HepG2 (cell line): Measurements from ENCODE around the gene SDK1. TPM values are rescaled to one million over a fixed set of nuclear protein-coding genes. Genes with fewer than 3 reads are reported as not detected.

Source experiments
- ATAC-seq: fragments of 200-7000 bp; cut with Tn5 transposase; 3 replicates; pipeline ENCODE4 v1.9.1; 2020; ENCODE audit warnings: mild to moderate bottlenecking, moderate library complexity
- BruUV-seq: library from RNA; stranded (reverse); fragments of 400-500 nt; replicated peaks from 2 replicates; lab custom pipeline; 2021; lab: Mats Ljungman, UMichigan
- CTCF ChIA-PET: fragments of 300-600 bp; formaldehyde crosslinking; extraction: SDS; loops from one replicate; lab custom pipeline; 2021; ENCODE audit warnings: low total read pairs, inconsistent platforms, low intra/inter-chr PET ratio; lab: Yijun Ruan, JAX
- POLR2A ChIA-PET: fragments of 350-600 bp; sonication (Branson Sonifier 250); formaldehyde crosslinking; loops from one replicate; lab custom pipeline; 2020; ENCODE audit warnings: antibody characterized with exemption, inconsistent platforms; lab: Yijun Ruan, JAX
- DNase-seq: peaks from one replicate; pipeline ENCODE4 v3.0.0-alpha.2; 2015; ENCODE audit warnings: low spot score
- FAIRE-seq: peaks from 3 replicates; lab custom pipeline; 2011; peaks lifted over from hg19 to GRCh38; lab: Jason Lieb, UNC
- H2AFZ ChIP-seq: one replicate; pipeline ENCODE4 v1.6.1; 2011; ENCODE audit warnings: low read length, inconsistent platforms
- H3K27ac ChIP-seq: fragments of 300-600 bp; 3 replicates; pipeline ENCODE4 v1.8.0; 2011; ENCODE audit warnings: mixed run types, mild to moderate bottlenecking, mixed read lengths, low read length, inconsistent platforms; ENCODE audit not compliant: insufficient read depth; ENCODE audit errors: extremely low read length
- H3K27me3 ChIP-seq, 2 experiments: fragments of 200-600 bp in 1 of 2; 2 replicates in 1 of 2; 3 replicates in 1 of 2; pipeline versions ENCODE4 v1.6.0 to v1.8.0; 2011; ENCODE audit warnings: low read length in 2 of 2, mild to moderate bottlenecking in 2 of 2, moderate library complexity in 2 of 2, inconsistent platforms in 1 of 2; ENCODE audit not compliant: insufficient read depth in 2 of 2, control insufficient read depth in 1 of 2
- H3K36me3 ChIP-seq, 2 experiments: fragments of 200-600 bp in 1 of 2; replicated peaks in 1 of 2; 2 replicates in 1 of 2; 3 replicates in 1 of 2; pipeline versions ENCODE4 v1.5.1 to v1.8.0; 2011; ENCODE audit warnings: low read length in 2 of 2, inconsistent platforms in 1 of 2; ENCODE audit not compliant: insufficient read depth in 2 of 2, control insufficient read depth in 1 of 2
- H3K4me1 ChIP-seq: 2 replicates; pipeline ENCODE4 v1.5.1; 2012; ENCODE audit warnings: low read length, inconsistent platforms; ENCODE audit not compliant: insufficient read depth
- H3K4me2 ChIP-seq: 2 replicates; pipeline ENCODE4 v1.6.0; 2011; ENCODE audit warnings: low read depth, low read length, inconsistent platforms
- H3K4me3 ChIP-seq, 3 experiments: fragments of 200-600 bp in 1 of 3; sonication (generic), shearing (Covaris generic) in 1 of 3; replicated peaks in 1 of 3; 2 replicates each; pipeline ENCODE4 v1.5.1; 2011 to 2016; ENCODE audit warnings: low read length in 3 of 3, inconsistent platforms in 2 of 3, low read depth in 2 of 3, mild to moderate bottlenecking in 2 of 3, control low read depth in 1 of 3, mixed read lengths in 1 of 3; ENCODE audit not compliant: insufficient read depth in 1 of 3
- H3K79me2 ChIP-seq: one replicate; pipeline ENCODE4 v1.6.1; 2011; ENCODE audit warnings: low read length, inconsistent platforms; ENCODE audit not compliant: insufficient read depth
- H3K9ac ChIP-seq: 2 replicates; pipeline ENCODE4 v1.6.0; 2011; ENCODE audit warnings: mild to moderate bottlenecking, low read depth, low read length, inconsistent platforms; ENCODE audit not compliant: insufficient read depth
- H3K9me3 ChIP-seq: 2 replicates; pipeline ENCODE4 v1.5.1; 2012; ENCODE audit warnings: mild to moderate bottlenecking, low read length
- H4K20me1 ChIP-seq: 2 replicates; pipeline ENCODE4 v1.6.0; 2011; ENCODE audit warnings: inconsistent platforms, mild to moderate bottlenecking, low read length, moderate library complexity; ENCODE audit not compliant: insufficient read depth
- CREB3 ChIP-seq: sonication (generic); formaldehyde crosslinking; IDR thresholded peaks from 2 replicates; pipeline ENCODE4 v1.5.0; 2020; ENCODE audit warnings: missing genetic modification reagents
- HNRNPLL ChIP-seq: fragments of 200-400 bp; formaldehyde crosslinking; IDR thresholded peaks from 2 replicates; pipeline ENCODE4 v1.6.1; 2017; ENCODE audit warnings: mild to moderate bottlenecking, low read depth, low read length; ENCODE audit not compliant: poor library complexity, severe bottlenecking
- JUN ChIP-seq: sonication (generic); formaldehyde crosslinking; IDR thresholded peaks from 2 replicates; pipeline ENCODE4 v1.4.0; 2020; ENCODE audit warnings: mild to moderate bottlenecking, missing genetic modification reagents
- NBN ChIP-seq: fragments of 450-650 bp; conservative IDR thresholded peaks from 2 replicates; pipeline ENCODE4 v1.6.1; 2017
- PCBP2 ChIP-seq: fragments of 200-400 bp; formaldehyde crosslinking; optimal IDR thresholded peaks from 2 replicates; pipeline ENCODE3; 2018; ENCODE audit warnings: low read length, low read depth; ENCODE audit not compliant: poor library complexity, severe bottlenecking
- RAD21 ChIP-seq: fragments of 450-650 bp; formaldehyde crosslinking; IDR thresholded peaks from 2 replicates; pipeline ENCODE4 v1.5.0; 2020; ENCODE audit warnings: mild to moderate bottlenecking
- ZBTB1 ChIP-seq: sonication (generic); formaldehyde crosslinking; IDR thresholded peaks from 2 replicates; pipeline ENCODE4 v1.4.0; 2020; ENCODE audit warnings: missing genetic modification reagents, borderline replicate concordance
- ZBTB7B ChIP-seq: sonication (generic); formaldehyde crosslinking; IDR thresholded peaks from 2 replicates; pipeline ENCODE4 v1.4.0; 2020; ENCODE audit warnings: missing genetic modification reagents
- ZNF33A ChIP-seq: sonication (generic); formaldehyde crosslinking; IDR thresholded peaks from 2 replicates; pipeline ENCODE4 v1.5.1; 2020; ENCODE audit warnings: missing genetic modification reagents, mild to moderate bottlenecking, moderate library complexity, borderline replicate concordance
- ZNF367 ChIP-seq: sonication (generic); formaldehyde crosslinking; IDR thresholded peaks from 2 replicates; pipeline ENCODE4 v1.4.0; 2020; ENCODE audit warnings: missing genetic modification reagents, borderline replicate concordance
- ZNF570 ChIP-seq: sonication (generic); formaldehyde crosslinking; IDR thresholded peaks from 2 replicates; pipeline ENCODE4 v1.4.0; 2020; ENCODE audit warnings: mild to moderate bottlenecking, missing genetic modification reagents, borderline replicate concordance
- ZNF737 ChIP-seq: sonication (generic); formaldehyde crosslinking; IDR thresholded peaks from 2 replicates; pipeline ENCODE4 v1.5.0; 2020; ENCODE audit warnings: missing genetic modification reagents, mild to moderate bottlenecking, borderline replicate concordance
- WGBS: methylation state at CpG from one replicate; pipeline ENCODE4 v1.1.6; 2017; ENCODE audit warnings: low lambda C conversion rate; 5-methylcytosine and 5-hydroxymethylcytosine counted together
- in situ Hi-C: cut with HindIII; loops from 2 replicates; pipeline ENCODE4 v1.10.0; 2017; ENCODE audit warnings: low pct_unique_long_range_greater_than_20kb; ENCODE audit not compliant: extremely low pct_ligation_motif_present
- intact Hi-C: fragments of 100-400 bp; cut with micrococcal nuclease; formaldehyde crosslinking; loops from one replicate; pipeline ENCODE4 v1.10.0; 2022; ENCODE audit not compliant: unreplicated experiment
- polyA plus RNA-seq, 8 experiments: library from polyadenylated mRNA; depleted of rRNA in 3 of 8; stranded (reverse) in 7 of 8; unstranded in 1 of 8; fragments of >200 nt; fragmentation: Illumina TruSeq in 4 of 8; extraction: Trizol in 4 of 8; gene quantifications; 2 replicates each; pipeline versions ENCODE4 v1.2.1 to v1.2.3, GENCODE V29; 2011 to 2016; ENCODE audit warnings: low read depth in 4 of 8, missing spikeins in 1 of 8, mixed read lengths in 1 of 8; ENCODE audit not compliant: insufficient read depth in 1 of 8
- total RNA-seq, 5 experiments: library from RNA; depleted of rRNA; stranded (reverse); fragments of >200 nt; fragmentation: Illumina TruSeq; extraction: Trizol; gene quantifications; 2 replicates each; pipeline ENCODE4 v1.2.3, GENCODE V29; 2016; ENCODE audit warnings: low read depth in 1 of 5
- TF ChIP-seq, protein P1 (sequence below): fragments of 450-650 bp; IDR thresholded peaks from 2 replicates; pipeline ENCODE4 v1.6.1; 2016

Gene SDK1
- total and polyA plus RNA-seq, 2 of the 13 experiments (the other 11 are each of a cell fraction or from before 2014, with no cell fraction given), result 0.35 to 2.4 TPM

DNA sequence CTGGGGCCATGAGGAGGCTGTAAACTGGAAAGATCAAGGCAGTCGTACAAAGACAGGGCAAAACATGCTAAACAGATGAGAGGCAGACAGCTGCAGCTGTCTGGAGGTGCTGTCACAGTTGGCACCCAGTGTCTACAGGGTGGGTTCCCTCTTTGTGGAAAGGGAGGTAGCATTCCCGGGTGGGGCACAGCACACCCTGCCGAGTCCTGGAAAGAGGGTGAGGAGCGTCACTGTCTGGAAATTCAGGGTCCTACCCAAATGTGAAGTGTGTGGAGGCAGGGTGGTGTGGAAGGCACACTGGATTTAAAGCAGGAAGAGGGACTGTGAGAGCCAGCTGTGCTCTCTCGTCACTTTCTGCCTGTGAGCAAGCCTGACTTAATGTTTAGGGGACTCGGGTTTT lies 356.2 kb downstream of the SDK1 start:
- H3K4me3 ChIP-seq, result no peak overlapping the region
- no peak for DNase-seq
- ChIA-PET POLR2A (no interaction called here), CTCF (no interaction called here)
- no peak for ATAC-seq
- H3K27ac ChIP-seq, result no peak overlapping the region
- H3K9me3 ChIP-seq, result no peaks in the 10 kb centered on the region
- H3K36me3 ChIP-seq, result no peaks in the 10 kb centered on the region
- intact Hi-C loops, result no loop called here
- WGBS, result 79% methylated on average over 6 of the region's 6 CpGs
- no peak for FAIRE-seq
- H3K27me3 ChIP-seq, result no peaks in the 10 kb centered on the region
- TF ChIP-seq RAD21 (CRISPR knock-in tag), result no peak
- TF ChIP-seq ZNF737 (CRISPR knock-in tag), result no peak
- no peak for TF ChIP-seq CREB3 (CRISPR knock-in tag)
- TF ChIP-seq PCBP2, result no peak
- TF ChIP-seq NBN, result no peak
- TF ChIP-seq ZNF570, result no peak
- TF ChIP-seq ZBTB7B, result no peak
- no peak for TF ChIP-seq ZBTB1
- no peak for TF ChIP-seq JUN (CRISPR knock-in tag)
- no peak for TF ChIP-seq ZNF367 (CRISPR knock-in tag)
- TF ChIP-seq HNRNPLL, result no peak
- no peak for TF ChIP-seq ZNF33A (CRISPR knock-in tag)
- TF ChIP-seq, protein P1, sequence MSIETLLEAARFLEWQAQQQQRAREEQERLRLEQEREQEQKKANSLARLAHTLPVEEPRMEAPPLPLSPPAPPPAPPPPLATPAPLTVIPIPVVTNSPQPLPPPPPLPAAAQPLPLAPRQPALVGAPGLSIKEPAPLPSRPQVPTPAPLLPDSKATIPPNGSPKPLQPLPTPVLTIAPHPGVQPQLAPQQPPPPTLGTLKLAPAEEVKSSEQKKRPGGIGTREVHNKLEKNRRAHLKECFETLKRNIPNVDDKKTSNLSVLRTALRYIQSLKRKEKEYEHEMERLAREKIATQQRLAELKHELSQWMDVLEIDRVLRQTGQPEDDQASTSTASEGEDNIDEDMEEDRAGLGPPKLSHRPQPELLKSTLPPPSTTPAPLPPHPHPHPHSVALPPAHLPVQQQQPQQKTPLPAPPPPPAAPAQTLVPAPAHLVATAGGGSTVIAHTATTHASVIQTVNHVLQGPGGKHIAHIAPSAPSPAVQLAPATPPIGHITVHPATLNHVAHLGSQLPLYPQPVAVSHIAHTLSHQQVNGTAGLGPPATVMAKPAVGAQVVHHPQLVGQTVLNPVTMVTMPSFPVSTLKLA, result no peak
- TF ChIP-seq, all 625 proteins: peak for 0
- no peak overlapping the region for H3K4me2 ChIP-seq
- no peak overlapping the region for H2AFZ ChIP-seq
- no peaks in the 10 kb centered on the region for H3K4me1 ChIP-seq
- BruUV-seq, result no TSS peak
- no peaks in the 10 kb centered on the region for H4K20me1 ChIP-seq
- in situ Hi-C loops, result loop anchor here (25.0 kb wide), 1 partner anchor 770 kb away; no protein-coding TSS in a partner anchor
- no peaks in the 10 kb centered on the region for H3K79me2 ChIP-seq
- no peak overlapping the region for H3K9ac ChIP-seq
